OCI-LY3 (cell line): Measurements from ENCODE around the gene CACNA2D1.

Experiments used
- H2AFZ ChIP-seq: fragments of 200-600, 300-600 bp; shearing (Covaris generic); 2 replicates; pipeline ENCODE4 v1.6.0; 2014; ENCODE audit warnings: antibody characterized with exemption, low read depth, low read length
- H3K27ac ChIP-seq: fragments of 200-600, 300-600 bp; sonication (generic); 2 replicates; pipeline ENCODE4 v1.5.1; 2014; ENCODE audit warnings: mild to moderate bottlenecking, low read length, moderate library complexity, mixed read lengths
- H3K27me3 ChIP-seq: fragments of 200-600, 300-600 bp; sonication (generic); 2 replicates; pipeline ENCODE4 v1.6.1; 2014; ENCODE audit warnings: low read depth, low read length, mixed read lengths
- H3K36me3 ChIP-seq: fragments of 200-600, 300-600 bp; sonication (generic); replicated peaks from 2 replicates; pipeline ENCODE3; 2014; ENCODE audit warnings: low read depth, low read length, mixed read lengths
- H3K4me1 ChIP-seq: fragments of 300-600, 200-600 bp; sonication (generic); 2 replicates; pipeline ENCODE4 v1.6.1; 2014; ENCODE audit warnings: low read length, mixed read lengths
- H3K4me2 ChIP-seq: fragments of 200-600, 300-600 bp; sonication (generic); 2 replicates; pipeline ENCODE4 v1.6.1; 2014; ENCODE audit warnings: low read length, mixed read lengths
- H3K4me3 ChIP-seq: fragments of 300-600, 200-600 bp; sonication (generic); 2 replicates; pipeline ENCODE4 v1.5.1; 2014; ENCODE audit warnings: antibody characterized with exemption, mild to moderate bottlenecking, low read length, moderate library complexity
- H3K79me2 ChIP-seq: fragments of 300-600, 200-600 bp; shearing (Covaris generic); 2 replicates; pipeline ENCODE4 v1.6.1; 2014; ENCODE audit warnings: mild to moderate bottlenecking, low read length, mixed read lengths
- H3K9ac ChIP-seq: fragments of 300-600, 200-600 bp; shearing (Covaris generic); 2 replicates; pipeline ENCODE4 v1.6.0; 2014; ENCODE audit warnings: mild to moderate bottlenecking, low read length, moderate library complexity
- H3K9me3 ChIP-seq: fragments of 200-600, 300-600 bp; shearing (Covaris generic); 2 replicates; pipeline ENCODE4 v1.6.1; 2014; ENCODE audit warnings: low read length, mixed read lengths; ENCODE audit not compliant: insufficient read depth
- H4K20me1 ChIP-seq: fragments of 200-600, 300-600 bp; sonication (generic); 2 replicates; pipeline ENCODE4 v1.6.1; 2016; ENCODE audit warnings: low read length, mixed read lengths; ENCODE audit not compliant: insufficient read depth
- CTCF ChIP-seq: fragments of 200-600, 300-600 bp; sonication (generic); IDR thresholded peaks from 2 replicates; pipeline ENCODE4 v1.5.1; 2014; ENCODE audit warnings: antibody characterized with exemption, low read length, low read depth
- EZH2phosphoT487 ChIP-seq: fragments of 200-600 bp; shearing (Covaris generic); IDR thresholded peaks from 2 replicates; pipeline ENCODE4 v1.6.1; 2018; ENCODE audit warnings: antibody characterized with exemption, mixed run types, low read depth

CACNA2D1 gene

DNA sequence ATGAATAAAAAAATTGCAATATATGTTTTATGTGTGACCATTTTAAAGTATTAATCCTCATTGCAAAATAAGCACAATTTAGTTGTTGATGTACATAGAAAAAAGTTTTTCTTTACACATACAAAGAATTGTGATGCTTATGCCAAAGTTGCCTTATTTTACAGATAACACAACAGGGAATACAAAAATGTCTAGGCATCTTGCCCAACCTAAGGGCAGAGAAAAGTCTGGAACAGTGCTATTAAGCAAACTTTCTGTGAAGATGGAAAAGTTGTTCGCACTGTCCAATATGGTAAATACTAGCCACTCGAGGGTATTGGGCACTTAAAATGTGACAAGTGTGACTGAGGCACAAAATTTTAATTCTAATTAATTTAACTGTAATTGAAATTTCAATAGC lies 483.6 kb downstream of the CACNA2D1 start:
- no peak overlapping the region for H2AFZ ChIP-seq
- no peaks in the 10 kb centered on the region for H3K79me2 ChIP-seq
- no peaks in the 10 kb centered on the region for H3K9me3 ChIP-seq
- H3K9ac ChIP-seq: no peak overlapping the region
- no peak overlapping the region for H3K4me3 ChIP-seq
- H3K4me1 ChIP-seq: peaks cover 8% of the 10 kb centered on the region; the same call in 1 of the 2 replicates
- no peaks in the 10 kb centered on the region for H3K27me3 ChIP-seq
- H3K36me3 ChIP-seq: no peaks in the 10 kb centered on the region
- H3K27ac ChIP-seq: no peak overlapping the region
- no peak overlapping the region for H3K4me2 ChIP-seq
- H4K20me1 ChIP-seq: no peaks in the 10 kb centered on the region
- TF ChIP-seq EZH2phosphoT487: no peak
- no peak for TF ChIP-seq CTCF

- Histone ChIP-seq H3K9ac (no peak overlapping the region), H3K4me2 (no peak overlapping the region), H3K36me3 (no peaks in the 10 kb centered on the region), H4K20me1 (no peaks in the 10 kb centered on the region), H3K27ac (no peak overlapping the region), H3K4me3 (no peak overlapping the region), H3K4me1 (0 out of 2 replicates have a peak, but pooled peaks cover 6% of the 10 kb centered on the region), H2AFZ (no peak overlapping the region), H3K79me2 (no peaks in the 10 kb centered on the region), H3K9me3 (no peaks in the 10 kb centered on the region), H3K27me3 (no peaks in the 10 kb centered on the region)
- TF ChIP-seq EZH2phosphoT487 (no peak), CTCF (no peak)
Observed at GRCh38 chr7:81957517-81957916, 486.1 kb downstream of the CACNA2D1 start.

DNA sequence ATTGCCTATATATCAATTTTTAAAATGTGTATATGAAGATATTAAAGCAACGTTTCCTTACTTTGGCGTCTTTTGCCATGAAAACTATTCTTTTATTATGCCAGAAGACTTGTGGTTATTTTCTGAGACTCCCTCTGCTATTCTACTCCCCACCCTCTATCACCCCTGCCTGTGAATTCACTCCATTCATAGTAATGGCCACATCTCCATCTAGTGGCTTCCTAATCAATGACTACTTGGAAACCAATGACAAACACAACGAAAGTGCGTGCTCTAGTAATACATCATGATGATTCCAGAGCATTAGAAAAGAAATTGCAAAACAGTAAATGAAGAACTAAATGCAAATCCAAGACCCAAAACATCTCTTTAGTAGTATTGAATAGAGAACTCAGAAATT lies 487.1 kb downstream of the CACNA2D1 start:
- H3K79me2 ChIP-seq: no peaks in the 10 kb centered on the region
- no peak overlapping the region for H2AFZ ChIP-seq
- H3K4me1 ChIP-seq: 0 out of 2 replicates have a peak, but pooled peaks cover 6% of the 10 kb centered on the region
- no peaks in the 10 kb centered on the region for H4K20me1 ChIP-seq
- no peaks in the 10 kb centered on the region for H3K9me3 ChIP-seq
- H3K36me3 ChIP-seq: no peaks in the 10 kb centered on the region
- no peak overlapping the region for H3K4me3 ChIP-seq
- TF ChIP-seq CTCF (peak; percentile 85), EZH2phosphoT487 (no peak)
- no peak overlapping the region; the same call in 1 of the 2 replicates for H3K4me2 ChIP-seq
- H3K9ac ChIP-seq: no peak overlapping the region
- no peak overlapping the region for H3K27ac ChIP-seq
- no peaks in the 10 kb centered on the region for H3K27me3 ChIP-seq

- TF ChIP-seq CTCF (no peak), EZH2phosphoT487 (no peak)
- no peaks in the 10 kb centered on the region for H3K27me3 ChIP-seq
- H3K9me3 ChIP-seq: no peaks in the 10 kb centered on the region
- no peak overlapping the region for H3K27ac ChIP-seq
- H3K9ac ChIP-seq: no peak overlapping the region
- H4K20me1 ChIP-seq: no peaks in the 10 kb centered on the region
- no peaks in the 10 kb centered on the region for H3K36me3 ChIP-seq
- no peaks in the 10 kb centered on the region for H3K79me2 ChIP-seq
- no peak overlapping the region for H3K4me3 ChIP-seq
- no peak overlapping the region for H3K4me2 ChIP-seq
- H2AFZ ChIP-seq: no peak overlapping the region
- no peaks in the 10 kb centered on the region for H3K4me1 ChIP-seq
Observed at GRCh38 chr7:81949306-81949705, 494.3 kb downstream of the CACNA2D1 start.
